ENCODE results near the gene THUMPD2. TPM values are rescaled to one million over a fixed set of nuclear protein-coding genes. Genes with fewer than 3 reads are reported as not detected.

THUMPD2 gene
- total RNA-seq, 4 donors from 2014 or later: 9.7 to 27.4 (median 14.5) TPM

- Histone ChIP-seq H3K9me3 (peaks cover 7% of the 10 kb centered on the region), H3K4me3 (no peak overlapping the region), H3K36me3 (no peaks in the 10 kb centered on the region), H3K27me3 (peaks cover 13% of the 10 kb centered on the region), H3K4me1 (no peaks in the 10 kb centered on the region), H3K27ac (no peak overlapping the region)
- TF ChIP-seq CTCF (IDR thresholded peaks at IDR 0.05): no peak
- TF ChIP-seq POLR2A (IDR thresholded peaks at IDR 0.05): no peak
- TF ChIP-seq EP300 (IDR thresholded peaks at IDR 0.05): no peak
- no peak for TF ChIP-seq POLR2AphosphoS5 (IDR thresholded peaks at IDR 0.05)
- WGBS: 88% methylated on average over 1 of the region's 1 CpG
- DNase-seq (ENCODE audit: low spot score in 2 of 2): no peak
These were observed 89.7 kb downstream of the THUMPD2 start for GRCh38 chr2:39689272-39689841.

- Histone ChIP-seq H3K4me3 (no peak overlapping the region), H3K27ac (no peak overlapping the region), H3K27me3 (peaks cover 13% of the 10 kb centered on the region), H3K9me3 (peaks cover 7% of the 10 kb centered on the region), H3K4me1 (no peaks in the 10 kb centered on the region), H3K36me3 (no peaks in the 10 kb centered on the region)
- no peak for TF ChIP-seq CTCF (IDR thresholded peaks at IDR 0.05)
- TF ChIP-seq EP300 (IDR thresholded peaks at IDR 0.05): no peak
- no peak for TF ChIP-seq POLR2AphosphoS5 (IDR thresholded peaks at IDR 0.05)
- no peak for TF ChIP-seq POLR2A (IDR thresholded peaks at IDR 0.05)
- no peak for DNase-seq (ENCODE audit: low spot score in 2 of 2)
- 71% methylated on average over 2 of the region's 2 CpGs for WGBS
These were observed 90.9 kb downstream of the THUMPD2 start for GRCh38 chr2:39688181-39688580.

GRCh38 chr2:39686456-39686855 lies 92.6 kb downstream of the THUMPD2 start:
- Histone ChIP-seq H3K27me3 (peaks cover 13% of the 10 kb centered on the region), H3K4me3 (no peak overlapping the region), H3K36me3 (no peaks in the 10 kb centered on the region), H3K27ac (no peak overlapping the region), H3K9me3 (peaks cover 6% of the 10 kb centered on the region), H3K4me1 (no peaks in the 10 kb centered on the region)
- WGBS: 72% methylated on average over 6 of the region's 6 CpGs
- TF ChIP-seq CTCF (IDR thresholded peaks at IDR 0.05) (no peak), POLR2AphosphoS5 (IDR thresholded peaks at IDR 0.05) (no peak), POLR2A (IDR thresholded peaks at IDR 0.05) (no peak), EP300 (IDR thresholded peaks at IDR 0.05) (no peak)
- DNase-seq (ENCODE audit: low spot score in 2 of 2): no peak

Other genes starting within 250 kb of the THUMPD2 start
- gene TMEM178A, start 113.3 kb downstream of the THUMPD2 start, total RNA-seq: 1 to 10 TPM in 3 of 4 donors, under 1 TPM in 1; 0.68 to 7.4 (median 2.3) TPM

Measured in suprapubic skin (tissue), 4 donors.